ENCODE measurements around the gene MUC22. TPM values are rescaled to one million over a fixed set of nuclear protein-coding genes. Genes with fewer than 3 reads are reported as not detected.

Gene MUC22
- total RNA-seq, 2 donors from 2014 or later, result not detected

- no peak for DNase-seq (ENCODE audit: low spot score)
- H3K27ac ChIP-seq, result no peak overlapping the region
- H3K27me3 ChIP-seq, result no peaks in the 10 kb centered on the region
- peaks cover 0 to 18% of the 10 kb centered on the region in 2 donors for H3K4me1 ChIP-seq
- H3K4me3 ChIP-seq, result no peak overlapping the region
- TF ChIP-seq CTCF (IDR thresholded peaks at IDR 0.05), result no peak
- no peaks in the 10 kb centered on the region for H3K36me3 ChIP-seq
- no peaks in the 10 kb centered on the region for H3K9me3 ChIP-seq
Measured at GRCh38 chr6:31083742-31084354, 73.6 kb downstream of the MUC22 start.

Other genes with a start within 250 kb of the MUC22 start
- gene DDR1, start 126.0 kb upstream of the MUC22 start, total RNA-seq, result 100 to 1,000 TPM in 1 of 2 donors, 10 to 100 TPM in 1; 61.7 to 106 TPM
- 1 to 10 TPM; 3.6 to 4.0 TPM for gene GTF2H4, start 102.3 kb upstream of the MUC22 start, total RNA-seq
- gene VARS2, start 96.2 kb upstream of the MUC22 start, total RNA-seq, result 10 to 100 TPM; 12.1 to 13.6 TPM
- not detected for gene SFTA2, start 78.3 kb upstream of the MUC22 start, total RNA-seq
- gene MUCL3, start 69.5 kb upstream of the MUC22 start, total RNA-seq, result not detected
- not detected for gene MUC21, start 26.8 kb upstream of the MUC22 start, total RNA-seq
- not detected for gene C6orf15, start 102.1 kb downstream of the MUC22 start, total RNA-seq
- gene PSORS1C1, start 104.3 kb downstream of the MUC22 start, total RNA-seq, result 1 to 10 TPM in 1 of 2 donors, under 1 TPM in 1; 0.33 to 1.5 TPM
- gene CDSN, start 110.0 kb downstream of the MUC22 start, total RNA-seq, result not detected
- not detected for gene PSORS1C2, start 128.6 kb downstream of the MUC22 start, total RNA-seq
- 1 to 10 TPM; 7.6 to 9.1 TPM for gene CCHCR1, start 147.3 kb downstream of the MUC22 start, total RNA-seq
- gene TCF19, start 148.1 kb downstream of the MUC22 start, total RNA-seq, result 1 to 10 TPM; 1.5 to 1.6 TPM
- not detected for gene POU5F1, start 160.2 kb downstream of the MUC22 start, total RNA-seq